GM12875 (cell line): ENCODE results near the gene HES1.

Experiments
- H3K4me3 ChIP-seq: one replicate; pipeline ENCODE4 v1.5.1; 2011; ENCODE audit warnings: low read depth, low read length, control low read depth
- TF ChIP-seq, protein P1 (sequence below): IDR thresholded peaks from 2 replicates; pipeline ENCODE4 v1.5.1; 2011; ENCODE audit warnings: low read depth, mild to moderate bottlenecking, control low read depth, inconsistent platforms, low read length, moderate library complexity, borderline replicate concordance; ENCODE audit not compliant: insufficient read depth

HES1 gene

GRCh38 chr3:194165271-194166018, 29.5 kb downstream of the HES1 start:
- no peak overlapping the region for H3K4me3 ChIP-seq
- TF ChIP-seq, protein P1, sequence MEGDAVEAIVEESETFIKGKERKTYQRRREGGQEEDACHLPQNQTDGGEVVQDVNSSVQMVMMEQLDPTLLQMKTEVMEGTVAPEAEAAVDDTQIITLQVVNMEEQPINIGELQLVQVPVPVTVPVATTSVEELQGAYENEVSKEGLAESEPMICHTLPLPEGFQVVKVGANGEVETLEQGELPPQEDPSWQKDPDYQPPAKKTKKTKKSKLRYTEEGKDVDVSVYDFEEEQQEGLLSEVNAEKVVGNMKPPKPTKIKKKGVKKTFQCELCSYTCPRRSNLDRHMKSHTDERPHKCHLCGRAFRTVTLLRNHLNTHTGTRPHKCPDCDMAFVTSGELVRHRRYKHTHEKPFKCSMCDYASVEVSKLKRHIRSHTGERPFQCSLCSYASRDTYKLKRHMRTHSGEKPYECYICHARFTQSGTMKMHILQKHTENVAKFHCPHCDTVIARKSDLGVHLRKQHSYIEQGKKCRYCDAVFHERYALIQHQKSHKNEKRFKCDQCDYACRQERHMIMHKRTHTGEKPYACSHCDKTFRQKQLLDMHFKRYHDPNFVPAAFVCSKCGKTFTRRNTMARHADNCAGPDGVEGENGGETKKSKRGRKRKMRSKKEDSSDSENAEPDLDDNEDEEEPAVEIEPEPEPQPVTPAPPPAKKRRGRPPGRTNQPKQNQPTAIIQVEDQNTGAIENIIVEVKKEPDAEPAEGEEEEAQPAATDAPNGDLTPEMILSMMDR = no peak

GRCh38 chr3:194166682-194167479, 30.9 kb downstream of the HES1 start:
- no peak overlapping the region for H3K4me3 ChIP-seq
- TF ChIP-seq, protein P1 = no peak

- no peak overlapping the region for H3K4me3 ChIP-seq
- TF ChIP-seq, protein P1 = no peak
Measured at GRCh38 chr3:194167480-194168282, 31.7 kb downstream of the HES1 start.

DNA sequence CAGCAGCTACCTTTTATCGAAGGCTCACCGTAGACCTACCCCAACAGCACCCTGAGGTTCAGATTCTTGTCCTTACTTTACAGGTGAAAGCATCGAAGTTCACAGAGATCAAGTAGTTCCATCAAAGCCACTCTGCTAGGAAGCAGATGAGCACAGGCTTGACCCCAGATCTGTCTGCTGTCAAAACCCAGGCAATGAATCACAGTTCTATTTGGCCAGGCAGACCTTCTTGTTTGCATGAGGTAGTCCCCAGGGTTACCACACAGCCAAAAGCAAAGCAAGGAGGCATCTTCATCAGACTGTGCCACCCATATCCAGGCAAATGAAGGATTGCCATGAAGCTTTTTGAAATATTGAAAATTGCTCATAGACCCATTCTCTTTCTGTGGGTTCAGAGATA, 33.0 kb downstream of the HES1 start:
- no peak overlapping the region for H3K4me3 ChIP-seq
- TF ChIP-seq, protein P1 = no peak

DNA sequence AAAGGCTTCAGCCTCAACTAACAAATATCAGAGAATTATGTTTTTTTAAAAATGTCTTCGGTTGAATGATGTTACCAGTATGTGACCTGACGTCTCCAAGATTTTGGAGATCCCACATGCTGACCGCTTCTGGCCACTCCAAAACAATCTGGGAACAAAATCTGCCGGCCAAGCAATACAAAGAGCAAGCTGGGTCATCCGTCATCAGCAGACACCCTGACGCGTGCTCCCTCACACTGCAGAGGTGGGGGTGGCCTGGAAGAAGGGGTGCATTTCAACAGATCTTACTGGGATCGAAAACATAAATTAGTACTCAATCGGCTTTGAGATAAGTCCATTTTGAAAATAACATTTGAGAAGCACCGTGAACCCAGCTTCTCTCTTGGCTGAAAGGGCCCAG, 33.6 kb downstream of the HES1 start:
- TF ChIP-seq, protein P1 = no peak

GRCh38 chr3:194170793-194171192, 34.8 kb downstream of the HES1 start:
- TF ChIP-seq, protein P1 = no peak

More for the DNA sequence above, 33.6 kb downstream of the HES1 start:
- H3K4me3 ChIP-seq = no peak overlapping the region

More at GRCh38 chr3:194170793-194171192, 34.8 kb downstream of the HES1 start:
- no peak overlapping the region for H3K4me3 ChIP-seq
